Mesendoderm (in vitro differentiated cells): ENCODE results near the gene C11orf91.

ENCODE experiments used
- DNase-seq: peaks from one replicate; pipeline ENCODE4 v3.0.0; 2013
- H2AK5ac ChIP-seq: 2 replicates; pipeline ENCODE4 v1.6.1; 2013; ENCODE audit warnings: low read length, inconsistent platforms
- H2BK120ac ChIP-seq: 2 replicates; pipeline ENCODE4 v1.6.1; 2013; ENCODE audit warnings: low read depth, mild to moderate bottlenecking, low read length, moderate library complexity, mixed read lengths
- H2BK15ac ChIP-seq: replicated peaks from 2 replicates; pipeline ENCODE4 v1.6.1; 2013; ENCODE audit warnings: low read depth, mild to moderate bottlenecking, moderate library complexity
- H2BK5ac ChIP-seq: 2 replicates; pipeline ENCODE4 v1.6.1; 2013; ENCODE audit warnings: low read length, inconsistent platforms
- H3K18ac ChIP-seq: 2 replicates; pipeline ENCODE4 v1.6.1; 2013; ENCODE audit warnings: mild to moderate bottlenecking, low read length, mixed read lengths
- H3K23ac ChIP-seq: one replicate; pipeline ENCODE4 v1.6.1; 2013; ENCODE audit warnings: low read length
- H3K27ac ChIP-seq: 2 replicates; pipeline ENCODE4 v1.5.1; 2013; ENCODE audit warnings: low read depth, mild to moderate bottlenecking, inconsistent platforms, low read length, moderate library complexity
- H3K27me3 ChIP-seq: 2 replicates; pipeline ENCODE4 v1.6.1; 2013; ENCODE audit warnings: low read length, control low read depth, mild to moderate bottlenecking, inconsistent platforms; ENCODE audit not compliant: insufficient read depth, poor library complexity
- H3K36me3 ChIP-seq: 2 replicates; pipeline ENCODE4 v1.6.1; 2013; ENCODE audit warnings: low read length, inconsistent platforms; ENCODE audit not compliant: control insufficient read depth, insufficient read depth
- H3K4ac ChIP-seq: one replicate; pipeline ENCODE4 v1.6.1; 2013; ENCODE audit warnings: low read depth, mild to moderate bottlenecking, low read length, moderate library complexity
- H3K4me1 ChIP-seq: 2 replicates; pipeline ENCODE4 v1.6.1; 2013; ENCODE audit warnings: low read depth, low read length, inconsistent platforms; ENCODE audit not compliant: control insufficient read depth
- H3K4me2 ChIP-seq: 2 replicates; pipeline ENCODE4 v1.6.1; 2013; ENCODE audit warnings: low read length
- H3K4me3 ChIP-seq: 2 replicates; pipeline ENCODE4 v1.5.1; 2013; ENCODE audit warnings: mild to moderate bottlenecking, low read length
- H3K56ac ChIP-seq: one replicate; pipeline ENCODE4 v1.6.1; 2013; ENCODE audit warnings: low read length
- H3K79me1 ChIP-seq: 2 replicates; pipeline ENCODE4 v1.6.1; 2013; ENCODE audit warnings: low read length, inconsistent platforms
- H3K79me2 ChIP-seq: 2 replicates; pipeline ENCODE4 v1.6.1; 2013; ENCODE audit warnings: mild to moderate bottlenecking, low read length; ENCODE audit not compliant: control insufficient read depth, insufficient read depth
- H3K9ac ChIP-seq: 2 replicates; pipeline ENCODE4 v1.6.1; 2013; ENCODE audit warnings: low read length, inconsistent platforms
- H4K5ac ChIP-seq: one replicate; pipeline ENCODE4 v1.6.1; 2013; ENCODE audit warnings: low read length
- H4K8ac ChIP-seq: one replicate; pipeline ENCODE4 v1.6.1; 2013; ENCODE audit warnings: low read depth, mild to moderate bottlenecking, control low read depth, low read length, moderate library complexity
- WGBS: extraction: QIAGEN DNeasy Blood & Tissue Kit; methylation state at CpG from one replicate; pipeline ENCODE4 v1.1.7; 2013; ENCODE audit warnings: low lambda C conversion rate, missing lambda C conversion rate; ENCODE audit not compliant: insufficient coverage; ENCODE audit errors: extremely low coverage; 5-methylcytosine and 5-hydroxymethylcytosine counted together

Gene C11orf91

GRCh38 chr11:33737362-33737821 lies 36.8 kb upstream of the C11orf91 start:
- H3K18ac ChIP-seq = no peak overlapping the region
- H2BK5ac ChIP-seq = no peak overlapping the region
- no peak overlapping the region for H3K27ac ChIP-seq
- H2BK120ac ChIP-seq = no peak overlapping the region
- H4K5ac ChIP-seq = no peak overlapping the region
- H2AK5ac ChIP-seq = no peak overlapping the region
- H2BK15ac ChIP-seq = no peak overlapping the region
- H3K9ac ChIP-seq = no peak overlapping the region
- H3K4me2 ChIP-seq = no peak overlapping the region
- H3K4me1 ChIP-seq = peaks cover 4% of the 10 kb centered on the region
- no peak overlapping the region for H3K23ac ChIP-seq
- no peak overlapping the region for H3K4ac ChIP-seq
- peak overlapping the region; percentile 59 for H3K56ac ChIP-seq
- no peak for DNase-seq
- H3K79me2 ChIP-seq = peaks cover 4% of the 10 kb centered on the region
- no peaks in the 10 kb centered on the region for H3K36me3 ChIP-seq
- H3K79me1 ChIP-seq = peaks cover 5% of the 10 kb centered on the region
- no peak overlapping the region for H4K8ac ChIP-seq
- no peak overlapping the region for H3K4me3 ChIP-seq
- no peaks in the 10 kb centered on the region for H3K27me3 ChIP-seq
- WGBS = no CpG with 5 or more reads among the region's 3 CpGs

DNA sequence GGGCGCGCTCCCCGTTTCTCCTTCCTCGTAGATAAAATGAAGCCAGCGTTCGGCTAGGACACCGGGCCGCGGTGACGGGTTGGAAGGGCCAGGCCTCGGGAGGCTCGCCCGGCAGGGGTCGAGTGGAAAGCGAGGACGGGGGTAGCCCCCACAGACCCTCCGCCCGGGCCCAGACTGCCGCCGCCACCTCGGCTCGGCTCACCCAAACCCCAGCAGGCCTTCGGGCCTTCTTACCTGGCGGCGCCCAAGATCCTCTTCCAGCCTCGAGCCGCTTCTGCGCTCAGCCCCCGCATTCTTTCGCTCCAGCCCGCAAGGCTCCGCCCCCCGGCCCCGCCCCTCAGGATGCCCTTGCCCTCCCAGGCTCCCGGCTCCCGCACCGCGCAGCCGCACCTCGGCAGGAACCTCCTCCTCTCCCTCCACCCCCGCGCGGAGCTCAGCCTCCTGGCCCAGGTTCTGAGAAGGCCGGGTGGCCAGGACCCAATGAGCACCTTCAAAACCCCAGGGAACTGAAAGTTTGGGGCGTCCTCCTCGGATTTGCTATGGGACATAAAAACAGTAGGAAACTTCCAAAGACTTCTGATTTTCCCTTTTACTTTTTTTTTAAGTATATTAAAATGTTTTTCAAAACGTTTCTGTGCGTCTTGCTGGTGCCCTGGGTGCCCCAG lies 35.7 kb upstream of the C11orf91 start, which contains the start of gene CD59:
TSS of gene CD59 (minus strand) at position 276 of the 665 bp plus-strand sequence. CDS start 13,978 bp downstream, outside the sequence.
- WGBS = no CpG with 5 or more reads among the region's 48 CpGs
- H3K9ac ChIP-seq = peak within 1 kb of the TSS; percentile 82
- peaks cover 5% of the 10 kb centered on the region for H3K79me1 ChIP-seq
- no peak within 1 kb of the TSS for H3K4ac ChIP-seq
- peaks cover 4% of the 10 kb centered on the region for H3K4me1 ChIP-seq
- H3K79me2 ChIP-seq = peaks cover 4% of the 10 kb centered on the region
- no peak within 1 kb of the TSS for H4K5ac ChIP-seq
- H3K56ac ChIP-seq = peak within 1 kb of the TSS; percentile 87
- H3K27ac ChIP-seq = no peak within 1 kb of the TSS
- H3K23ac ChIP-seq = peak within 1 kb of the TSS; percentile 34
- no peak within 1 kb of the TSS for H2AK5ac ChIP-seq
- peak within 1 kb of the TSS; percentile 71 for H3K4me2 ChIP-seq
- H3K4me3 ChIP-seq = peak within 1 kb of the TSS; percentile 60
- no peak within 1 kb of the TSS for H2BK120ac ChIP-seq
- H3K36me3 ChIP-seq = no peaks in the 10 kb centered on the region
- no peak within 1 kb of the TSS for H4K8ac ChIP-seq
- H3K18ac ChIP-seq = peak within 1 kb of the TSS; percentile 70
- peak; percentile 95 for DNase-seq
- H2BK5ac ChIP-seq = no peak within 1 kb of the TSS
- no peaks in the 10 kb centered on the region for H3K27me3 ChIP-seq
- no peak within 1 kb of the TSS for H2BK15ac ChIP-seq

DNA sequence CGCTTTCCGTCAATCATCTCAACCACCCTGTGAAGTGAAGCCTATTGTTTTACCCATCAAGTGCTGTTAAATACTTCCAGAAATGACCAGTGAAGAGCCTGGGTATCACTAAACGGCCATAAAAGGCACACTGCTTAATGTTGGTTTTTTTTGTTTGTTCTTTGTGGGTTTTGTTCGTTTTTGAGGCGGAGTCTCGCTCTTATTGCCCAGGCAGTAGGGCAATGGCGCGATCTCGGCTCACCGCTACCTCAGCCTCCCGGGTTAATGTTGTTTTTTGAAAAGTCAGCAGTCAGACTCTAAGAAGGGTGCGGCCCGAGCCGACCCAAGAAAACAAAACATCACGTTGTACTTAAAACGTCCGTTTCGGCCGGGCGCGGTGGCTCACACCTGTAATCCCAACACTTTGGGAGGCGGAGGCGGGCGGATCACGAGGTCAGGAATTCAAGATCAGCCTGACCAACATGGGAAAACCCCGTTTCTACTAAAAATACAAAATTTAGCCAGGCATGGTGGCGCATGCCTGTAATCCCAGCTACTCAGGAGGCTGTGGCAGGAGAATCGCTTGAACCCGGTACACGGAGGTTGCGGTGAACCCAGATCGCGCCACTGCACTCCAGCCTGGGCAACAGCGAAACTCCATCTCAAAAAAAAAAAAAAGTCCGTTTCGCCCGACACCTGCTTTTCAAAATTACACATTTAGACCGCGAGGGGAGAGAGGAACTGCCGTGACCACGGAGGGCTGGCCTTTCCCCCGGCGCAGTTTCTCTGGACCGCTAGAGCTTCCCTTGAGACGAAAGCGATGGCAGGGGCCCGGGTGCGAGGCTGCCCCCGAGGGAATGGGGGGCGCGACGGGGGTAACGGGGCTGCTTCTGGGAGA lies 34.9 kb upstream of the C11orf91 start:
- H3K4me2 ChIP-seq = peak overlapping the region; percentile 71

DNA sequence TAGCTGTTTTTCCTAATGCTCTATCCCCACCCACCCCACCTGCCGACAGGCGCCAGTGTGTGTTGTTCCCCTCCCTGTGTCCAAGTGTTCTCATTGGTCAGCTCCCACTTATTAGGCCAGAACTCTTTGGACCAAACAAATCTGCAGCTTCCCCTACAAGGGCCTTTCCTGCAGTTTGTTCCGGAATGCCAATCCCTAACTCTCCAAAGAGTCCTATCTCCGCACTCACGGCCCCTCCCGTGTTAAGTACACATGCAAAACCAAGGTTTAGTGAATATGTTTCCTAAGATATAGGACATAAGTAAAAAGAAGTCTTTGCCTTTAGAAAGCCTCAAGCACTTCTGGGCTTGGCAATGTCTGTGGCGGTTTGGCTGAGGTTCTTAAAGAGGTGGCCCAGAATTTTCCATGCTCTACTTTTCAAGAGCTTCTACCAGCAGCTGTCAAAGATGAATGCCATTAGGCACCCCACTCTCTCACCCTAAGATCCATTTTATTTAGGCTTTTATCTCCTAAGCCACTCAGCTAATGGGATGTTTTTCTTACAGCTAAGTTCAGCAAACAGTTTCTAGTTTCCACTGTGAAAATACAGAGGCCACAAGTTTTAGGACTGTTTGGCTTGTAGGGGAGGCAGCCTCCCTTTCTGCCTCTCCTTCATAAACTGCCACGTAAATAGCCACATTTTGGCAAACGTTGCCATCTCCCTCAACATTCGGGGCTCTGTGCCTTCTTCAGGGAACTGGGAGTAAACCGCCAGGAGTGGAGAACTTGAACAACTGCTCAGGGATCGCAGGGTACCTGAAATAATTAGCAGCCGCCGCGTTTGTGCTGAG lies 34.0 kb upstream of the C11orf91 start:
- H3K9ac ChIP-seq = peak overlapping the region; percentile 57
- H2BK120ac ChIP-seq = no peak overlapping the region
- H3K18ac ChIP-seq = no peak overlapping the region
- H4K5ac ChIP-seq = no peak overlapping the region
- peaks cover 4% of the 10 kb centered on the region for H3K4me1 ChIP-seq
- H3K79me1 ChIP-seq = peaks cover 5% of the 10 kb centered on the region
- no peak for DNase-seq
- no peaks in the 10 kb centered on the region for H3K36me3 ChIP-seq
- H3K27me3 ChIP-seq = no peaks in the 10 kb centered on the region
- H3K27ac ChIP-seq = no peak overlapping the region
- no peak overlapping the region for H2BK15ac ChIP-seq
- H3K4me3 ChIP-seq = no peak overlapping the region
- no peak overlapping the region for H2AK5ac ChIP-seq
- H3K4ac ChIP-seq = no peak overlapping the region
- H3K56ac ChIP-seq = peak overlapping the region; percentile 28
- no peak overlapping the region for H2BK5ac ChIP-seq
- H3K79me2 ChIP-seq = peaks cover 4% of the 10 kb centered on the region
- peak overlapping the region; percentile 67 for H3K4me2 ChIP-seq
- peak overlapping the region; percentile 59 for H3K23ac ChIP-seq
- WGBS = no CpG with 5 or more reads among the region's 15 CpGs
- no peak overlapping the region for H4K8ac ChIP-seq

More for the DNA sequence above, 34.9 kb upstream of the C11orf91 start:
- Histone ChIP-seq H3K9ac (peak overlapping the region; percentile 82), H4K5ac (no peak overlapping the region), H2BK15ac (no peak overlapping the region), H2BK120ac (no peak overlapping the region), H3K4me3 (peak overlapping the region; percentile 60), H3K27me3 (no peaks in the 10 kb centered on the region), H2AK5ac (no peak overlapping the region), H3K23ac (peak overlapping the region; percentile 34), H2BK5ac (no peak overlapping the region), H3K18ac (peak overlapping the region; percentile 70), H3K79me2 (peaks cover 4% of the 10 kb centered on the region), H3K4me1 (peaks cover 4% of the 10 kb centered on the region), H3K56ac (peak overlapping the region; percentile 87), H3K27ac (no peak overlapping the region), H3K4ac (no peak overlapping the region), H4K8ac (no peak overlapping the region), H3K79me1 (peaks cover 5% of the 10 kb centered on the region), H3K36me3 (no peaks in the 10 kb centered on the region)
- DNase-seq = peak; percentile 57
- WGBS = no CpG with 5 or more reads among the region's 53 CpGs

GRCh38 chr11:33733980-33734379 lies 33.4 kb upstream of the C11orf91 start:
- no peak overlapping the region for H4K8ac ChIP-seq
- H3K27ac ChIP-seq = no peak overlapping the region
- H3K9ac ChIP-seq = no peak overlapping the region
- peaks cover 5% of the 10 kb centered on the region for H3K79me1 ChIP-seq
- no peak overlapping the region for H3K23ac ChIP-seq
- peaks cover 4% of the 10 kb centered on the region for H3K4me1 ChIP-seq
- peaks cover 4% of the 10 kb centered on the region for H3K79me2 ChIP-seq
- H3K36me3 ChIP-seq = no peaks in the 10 kb centered on the region
- no peak overlapping the region for H2BK5ac ChIP-seq
- no peak overlapping the region for H3K4me3 ChIP-seq
- no peak overlapping the region for H3K18ac ChIP-seq
- no peak overlapping the region for H3K4me2 ChIP-seq
- H3K4ac ChIP-seq = no peak overlapping the region
- no peak overlapping the region for H2BK15ac ChIP-seq
- H2BK120ac ChIP-seq = no peak overlapping the region
- WGBS = no CpG with 5 or more reads among the region's 7 CpGs
- H4K5ac ChIP-seq = no peak overlapping the region
- H3K56ac ChIP-seq = no peak overlapping the region
- H2AK5ac ChIP-seq = no peak overlapping the region
- no peaks in the 10 kb centered on the region for H3K27me3 ChIP-seq
- no peak for DNase-seq
